HG03442 (cell line): ENCODE measurements around the gene THAP10.
"Not testable (repeated sequence)": the region's sequence is repeated elsewhere in the genome, so short reads cannot be mapped to it uniquely, and the experiment has no call there.

ENCODE experiments used
- ATAC-seq: cut with Tn5 transposase; IDR thresholded peaks from one replicate; pipeline ENCODE4 v1.9.1; 2021; ENCODE audit warnings: mild to moderate bottlenecking, moderate library complexity; ENCODE audit not compliant: unreplicated experiment

The THAP10 gene

DNA sequence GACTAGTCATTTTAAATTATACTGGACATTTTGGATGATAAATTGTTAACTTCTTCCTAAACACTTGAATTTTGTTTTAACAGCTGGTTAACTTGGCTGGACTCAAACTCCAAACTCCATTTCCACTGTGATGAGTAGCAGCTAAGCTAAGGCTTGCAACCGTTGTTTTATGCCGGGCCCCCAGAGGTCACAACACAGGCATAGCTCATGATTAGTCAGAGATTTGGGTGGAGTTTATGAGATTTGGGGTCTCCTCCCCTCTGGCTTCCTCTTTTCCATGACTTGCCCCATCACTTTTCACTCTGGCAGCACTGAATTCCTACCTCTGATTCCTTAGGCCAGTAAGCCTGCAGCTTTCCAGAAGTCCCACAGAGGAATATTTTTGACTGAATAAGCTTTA lies 12.8 kb downstream of the THAP10 start:
- ATAC-seq = no peak

DNA sequence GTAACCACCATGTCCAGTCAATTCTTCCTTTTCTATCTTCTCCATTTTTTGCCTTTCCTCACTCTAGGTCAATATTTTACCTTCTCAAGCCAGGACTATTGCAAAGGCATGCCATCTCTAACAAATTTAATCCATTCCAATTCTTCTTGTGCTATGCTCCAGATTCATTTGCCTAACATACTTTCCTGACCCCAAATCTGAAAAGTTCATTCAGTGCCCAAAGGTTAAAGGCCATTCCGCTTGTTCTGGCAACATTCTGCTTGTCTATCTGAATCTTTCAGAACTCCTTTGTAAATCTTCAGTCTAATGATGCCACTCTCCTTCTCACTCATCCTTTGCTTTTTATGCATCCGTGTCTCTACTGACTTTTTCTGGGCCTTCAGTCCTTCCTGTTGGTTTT lies 15.6 kb downstream of the THAP10 start:
- ATAC-seq = no peak

DNA sequence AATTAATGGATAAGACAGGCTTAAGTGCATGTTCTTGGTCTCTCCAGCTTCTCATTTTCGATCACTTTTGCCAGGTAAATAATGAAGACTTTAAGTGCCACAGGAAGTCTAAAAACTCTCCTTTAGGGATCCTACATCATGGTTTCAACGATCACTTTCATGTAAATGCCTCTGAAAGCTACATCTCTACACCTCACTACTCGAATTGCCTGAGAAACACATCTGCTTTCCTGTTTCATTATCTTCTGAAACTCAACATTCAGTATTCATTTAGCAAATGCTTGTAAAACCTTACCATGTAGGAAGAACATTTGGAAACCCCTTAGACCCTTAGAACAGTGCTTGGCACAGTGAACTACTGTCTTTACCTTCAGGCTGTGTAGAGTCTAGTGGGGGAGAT lies 16.2 kb downstream of the THAP10 start:
- no peak for ATAC-seq

GRCh38 chr15:70875001-70875782 lies 17.0 kb downstream of the THAP10 start:
- ATAC-seq = no peak

DNA sequence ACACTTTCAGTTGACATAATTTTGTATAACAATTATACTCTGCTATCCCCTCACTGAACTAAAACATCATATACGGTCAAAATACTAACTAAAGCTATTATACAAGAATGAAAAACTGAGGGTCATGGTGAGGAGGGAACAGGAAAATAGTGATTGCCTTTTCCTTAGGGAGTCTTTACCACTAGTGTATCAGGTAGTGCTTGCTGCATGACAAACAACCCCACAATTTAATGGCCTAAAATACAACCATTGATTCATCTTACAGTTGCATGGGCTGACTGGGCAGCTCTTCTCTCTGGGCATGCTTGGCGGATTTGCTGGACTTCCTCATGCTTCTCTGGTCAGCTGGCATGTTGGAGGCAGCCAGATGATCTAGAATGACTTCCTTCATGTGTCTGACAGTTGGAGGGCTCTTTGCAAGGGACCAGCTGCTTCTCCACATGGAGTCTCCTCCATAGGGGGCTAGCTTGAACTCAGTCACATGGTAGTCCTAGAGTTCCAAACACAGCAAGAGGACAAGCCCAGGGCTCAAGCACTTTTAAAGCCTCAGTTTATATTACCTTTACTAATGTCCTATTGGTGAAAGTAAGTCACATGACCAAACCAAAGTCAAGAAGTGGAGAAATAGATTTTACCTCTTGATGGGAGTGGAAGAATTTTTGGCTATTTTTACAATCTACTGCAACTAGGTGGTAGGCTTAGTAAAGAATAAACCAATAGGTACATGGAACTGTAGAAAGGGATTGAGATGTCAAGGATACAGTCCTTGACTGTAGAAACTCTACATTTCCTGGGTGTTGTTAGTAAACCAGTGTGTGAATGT lies 18.8 kb downstream of the THAP10 start:
- ATAC-seq = no peak

GRCh38 chr15:70871490-70871889 lies 20.7 kb downstream of the THAP10 start:
- not testable (repeated sequence) for ATAC-seq

- ATAC-seq = no peak
These were observed 22.2 kb downstream of the THAP10 start for GRCh38 chr15:70870051-70870450.

GRCh38 chr15:70869346-70869745 lies 22.9 kb downstream of the THAP10 start:
- no peak for ATAC-seq

GRCh38 chr15:70867911-70868467 lies 24.2 kb downstream of the THAP10 start:
- ATAC-seq = no peak

DNA sequence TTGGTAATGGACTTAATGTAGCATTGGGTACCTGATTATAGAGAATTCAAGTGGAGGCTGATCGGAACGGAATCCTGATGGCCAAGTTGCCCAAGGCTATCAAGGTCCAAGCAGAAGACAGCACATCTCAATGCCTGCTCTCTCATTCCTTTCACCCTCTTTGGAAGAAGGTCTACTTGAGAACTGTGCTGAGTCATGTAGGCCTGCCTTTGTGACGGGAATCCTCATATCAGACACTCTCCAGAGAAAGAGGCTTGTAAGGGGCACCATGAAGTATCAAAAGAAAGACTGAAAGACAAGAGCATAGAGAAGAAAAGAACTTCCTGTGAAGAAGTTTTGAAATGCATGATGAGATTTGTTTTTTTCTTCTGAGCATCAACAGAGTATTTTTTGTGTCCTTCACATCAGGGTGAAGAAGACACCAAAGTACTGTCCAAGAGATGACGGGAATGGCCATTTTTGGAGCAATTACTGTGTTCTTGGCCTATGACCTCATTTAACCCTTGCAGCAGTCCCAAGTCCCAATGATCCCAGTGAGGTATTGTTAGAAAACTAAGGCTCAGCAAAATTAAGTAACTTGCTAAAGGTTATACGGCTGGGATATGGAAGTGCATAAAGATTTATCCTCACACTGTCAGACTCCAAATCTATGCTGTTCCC lies 25.1 kb downstream of the THAP10 start:
- ATAC-seq = no peak

GRCh38 chr15:70863450-70864218 lies 28.6 kb downstream of the THAP10 start:
- ATAC-seq = no peak

GRCh38 chr15:70859998-70860397 lies 32.2 kb downstream of the THAP10 start:
- no peak for ATAC-seq

- no peak for ATAC-seq
These were observed 32.8 kb downstream of the THAP10 start for GRCh38 chr15:70859322-70859908.

DNA sequence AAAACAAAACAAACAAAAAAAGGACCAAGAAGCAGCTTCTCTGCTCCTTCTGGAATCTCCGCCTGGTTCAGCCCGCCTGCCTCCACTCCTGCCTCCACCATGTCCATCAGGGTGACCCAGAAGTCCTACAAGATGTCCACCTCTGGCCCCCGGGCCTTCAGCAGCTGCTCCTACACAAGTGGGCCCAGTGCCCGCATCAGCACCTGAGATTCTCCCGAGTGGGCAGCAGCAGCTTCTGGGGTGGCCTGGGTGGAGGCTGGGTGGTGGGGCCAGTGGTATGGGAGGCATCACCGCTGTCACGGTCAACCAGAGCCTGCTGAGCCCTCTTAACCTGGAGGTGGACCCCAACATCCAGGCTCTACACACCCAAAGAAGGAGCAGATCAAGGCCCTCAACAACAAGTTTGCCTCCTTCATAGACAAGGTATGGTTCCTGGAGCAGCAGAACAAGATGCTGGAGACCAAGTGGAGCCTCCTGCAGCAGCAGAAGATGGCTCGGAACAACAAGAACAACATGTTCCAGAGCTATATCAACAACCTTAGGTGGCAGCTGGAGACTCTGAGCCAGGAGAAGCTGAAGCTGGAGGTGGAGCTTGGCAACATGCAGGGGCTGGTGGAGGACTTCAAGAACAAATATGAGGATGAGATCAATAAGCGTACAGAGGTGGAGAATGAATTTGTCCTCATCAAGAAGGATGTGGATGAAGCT lies 33.5 kb downstream of the THAP10 start:
- ATAC-seq = not testable (repeated sequence)

- ATAC-seq = no peak
These were observed 34.5 kb downstream of the THAP10 start for GRCh38 chr15:70857562-70858285.

DNA sequence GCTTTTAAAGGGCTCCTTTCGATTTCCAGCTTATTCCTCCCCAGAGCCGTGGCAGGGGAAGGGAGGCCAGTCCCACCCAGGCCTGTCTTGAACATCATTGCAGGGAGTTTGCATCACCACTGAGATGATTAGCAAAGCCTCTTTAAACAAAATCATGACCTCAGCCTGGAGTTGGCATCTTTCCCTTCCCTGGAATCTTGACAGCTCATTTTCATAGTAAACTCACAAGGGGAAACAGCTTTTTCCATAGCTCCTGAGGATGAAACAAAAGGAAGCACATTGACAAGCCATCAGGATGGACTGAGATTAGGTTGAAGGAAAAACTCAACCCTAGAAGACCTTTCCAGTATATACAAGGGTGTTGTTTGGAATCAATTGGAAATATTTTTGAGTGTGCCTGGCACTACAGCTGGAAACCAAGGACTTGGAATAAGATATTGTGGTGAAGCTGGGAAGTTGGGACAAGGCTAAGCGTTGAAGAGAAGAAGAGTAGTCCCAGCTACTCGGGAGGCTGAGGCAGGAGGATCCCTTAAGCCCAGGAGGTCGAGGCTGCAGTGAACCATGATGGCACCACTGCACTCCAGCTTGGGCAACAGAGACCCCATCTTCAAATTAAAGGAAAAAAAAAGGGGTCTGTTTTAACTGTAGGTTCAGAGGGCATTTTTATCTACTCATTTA lies 35.2 kb downstream of the THAP10 start:
- ATAC-seq = no peak

DNA sequence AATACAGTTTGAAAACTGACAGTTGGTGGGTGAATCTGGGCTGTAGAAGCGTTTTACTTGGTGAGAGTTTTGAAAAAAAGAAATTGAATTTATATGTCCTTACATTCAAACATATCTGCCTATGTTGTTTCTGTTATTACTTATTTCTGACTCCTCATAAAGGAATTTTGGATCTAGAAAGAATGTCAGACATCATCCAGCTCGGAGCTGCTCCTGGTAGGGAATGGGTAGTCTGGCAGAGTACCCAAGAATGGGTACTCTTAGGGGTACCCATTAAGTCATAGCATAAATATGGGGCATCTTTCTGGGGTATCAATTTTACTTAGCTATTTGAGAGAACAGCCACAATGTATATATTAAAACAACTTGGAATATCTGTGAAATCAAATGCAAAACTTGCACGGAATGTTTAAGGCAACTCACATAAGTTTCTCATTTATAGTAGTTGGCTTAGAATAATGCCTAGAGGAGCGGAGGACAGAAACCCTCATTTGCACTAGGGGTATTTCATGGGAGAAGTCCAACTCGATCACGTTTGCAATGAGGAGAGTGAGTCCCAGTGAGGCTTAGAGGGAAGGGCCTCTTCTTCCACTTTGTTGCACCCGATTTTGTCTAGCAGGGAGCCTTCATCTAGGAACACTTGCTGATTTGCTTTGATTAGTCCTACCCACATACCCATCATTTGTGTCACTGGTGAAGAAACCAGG lies 35.9 kb downstream of the THAP10 start:
- ATAC-seq = no peak

DNA sequence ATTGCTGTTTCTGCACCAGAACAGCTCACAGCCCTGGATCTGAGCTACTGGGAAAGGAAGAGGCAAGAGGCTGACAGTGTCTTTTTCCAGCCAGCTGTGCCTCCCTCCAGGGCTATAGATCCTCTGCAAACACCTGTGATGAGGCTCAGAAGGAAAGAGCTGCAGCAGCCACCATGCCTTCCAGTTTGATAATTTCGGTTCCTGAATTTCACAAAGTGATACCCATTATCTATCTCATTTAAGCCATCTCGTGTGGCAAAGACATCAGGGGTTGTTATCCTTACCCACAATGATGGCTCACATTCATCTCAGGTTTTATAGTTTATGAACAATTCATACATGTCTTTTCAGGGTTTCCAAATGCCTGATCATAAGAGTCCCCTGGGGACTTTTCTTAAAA lies 36.5 kb downstream of the THAP10 start:
- ATAC-seq = no peak
